Natural killer cell treated with Interleukin-12 subunit alpha and Interleukin-12 subunit beta and Interleukin-15 and Interleukin-18, amount 100 ng/mL, for 72 hours (primary cell): ENCODE data around the gene SYDE1. TPM values are rescaled to one million over a fixed set of nuclear protein-coding genes. Genes with fewer than 3 reads are reported as not detected.

ENCODE experiments used
- ATAC-seq, 2 donors: fragments of 150-1000 bp; cut with Tn5 transposase in 1 of 2; sonication (Bioruptor Pico), chemical (Tn5 transposase) in 1 of 2; 2 replicates each; pipeline ENCODE4 v1.10.0; 2021
- DNase-seq: peaks from one replicate; pipeline ENCODE4 v3.0.0; 2022; ENCODE audit warnings: low spot score
- H3K27ac Mint-ChIP-seq, 2 donors: 1 replicate in 1 of 2; 2 replicates in 1 of 2; pipeline ENCODE4 v1.8.0; 2022; ENCODE audit warnings: mixed read lengths in 2 of 2, mild to moderate bottlenecking in 1 of 2, moderate library complexity in 1 of 2
- H3K27me3 Mint-ChIP-seq, 2 donors: 1 replicate in 1 of 2; 2 replicates in 1 of 2; pipeline ENCODE4 v1.8.0; 2022; ENCODE audit warnings: mixed read lengths in 2 of 2
- H3K36me3 Mint-ChIP-seq: one replicate; pipeline ENCODE4 v1.8.0; 2022; ENCODE audit warnings: mixed read lengths
- H3K4me1 Mint-ChIP-seq, 2 donors: 1 replicate in 1 of 2; 2 replicates in 1 of 2; pipeline ENCODE4 v1.8.0; 2022; ENCODE audit warnings: low read depth in 2 of 2, mixed read lengths in 2 of 2, mild to moderate bottlenecking in 1 of 2
- H3K4me3 Mint-ChIP-seq: one replicate; pipeline ENCODE4 v1.8.0; 2022; ENCODE audit warnings: mixed read lengths
- H3K9me3 Mint-ChIP-seq: 2 replicates; pipeline ENCODE4 v1.8.0; 2022; ENCODE audit warnings: mixed read lengths
- total RNA-seq, 2 donors: library from RNA; stranded (reverse); gene quantifications; one replicate each; pipeline ENCODE4 v1.2.3, GENCODE V29; 2022

SYDE1 gene
- total RNA-seq, 2 donors from 2014 or later: not detected

DNA sequence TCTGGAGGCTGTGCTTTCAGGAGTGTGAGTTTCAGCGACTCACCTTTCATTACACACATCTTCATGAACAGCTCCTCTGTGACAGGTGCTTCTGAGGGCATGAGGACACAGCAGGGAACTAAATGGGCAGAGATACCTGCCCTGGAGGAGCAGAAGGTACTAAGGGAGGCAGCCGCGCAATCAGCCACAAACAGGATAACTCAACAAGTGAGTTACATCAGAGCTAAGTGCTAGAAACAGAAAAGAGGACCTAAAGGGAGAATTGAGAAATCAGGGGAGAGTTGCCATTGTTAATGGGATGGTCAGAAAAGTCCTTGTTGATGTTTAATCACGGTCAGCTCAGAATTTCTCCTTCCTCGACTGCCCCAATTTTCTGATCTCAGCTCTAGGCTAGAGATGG lies 42.5 kb downstream of the SYDE1 start:
- no peak overlapping the region for H3K27ac Mint-ChIP-seq
- H3K36me3 Mint-ChIP-seq: no peaks in the 10 kb centered on the region
- peaks cover 10 to 17% of the 10 kb centered on the region in 2 donors for H3K27me3 Mint-ChIP-seq
- ATAC-seq: no peak
- H3K9me3 Mint-ChIP-seq: no peaks in the 10 kb centered on the region
- peaks cover 0 to 3% of the 10 kb centered on the region in 2 donors for H3K4me1 Mint-ChIP-seq
- no peak overlapping the region for H3K4me3 Mint-ChIP-seq
- DNase-seq: no peak

DNA sequence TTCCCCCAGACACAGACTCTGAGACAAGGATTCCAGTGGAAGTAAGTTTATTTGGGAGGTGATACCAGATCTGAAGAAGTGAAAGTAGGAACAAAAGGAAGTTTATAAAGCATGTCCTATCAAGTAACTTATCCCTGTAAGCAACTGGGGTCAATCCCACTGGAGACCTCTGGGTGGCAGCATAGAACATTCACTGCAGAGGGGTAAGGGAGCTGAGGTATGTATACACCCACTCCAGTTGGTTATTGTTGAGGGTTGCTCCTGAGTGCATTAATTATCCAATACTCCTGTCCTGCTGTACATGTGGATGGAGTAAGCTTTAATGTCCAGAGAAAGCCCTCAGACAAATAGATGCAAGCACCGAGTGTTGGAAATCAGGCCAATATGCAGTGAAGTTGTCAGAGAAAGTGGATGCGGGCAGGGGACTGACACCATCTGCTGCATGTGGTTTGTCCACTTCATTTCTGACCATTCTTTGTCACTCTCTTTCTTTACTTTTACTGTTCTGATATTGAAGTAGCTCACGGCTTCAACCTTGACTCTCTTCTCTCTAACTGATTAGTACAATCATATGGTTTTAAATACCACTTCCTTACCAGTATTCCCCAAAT lies 46.9 kb downstream of the SYDE1 start:
- DNase-seq (no peak), ATAC-seq (peak in 1 of 2 donors; percentile 60)
- H3K27ac Mint-ChIP-seq: no peak overlapping the region
- H3K27me3 Mint-ChIP-seq: peaks cover 19 to 25% of the 10 kb centered on the region in 2 donors
- no peaks in the 10 kb centered on the region for H3K9me3 Mint-ChIP-seq
- H3K4me3 Mint-ChIP-seq: no peak overlapping the region
- H3K4me1 Mint-ChIP-seq: peaks cover 0 to 3% of the 10 kb centered on the region in 2 donors
- H3K36me3 Mint-ChIP-seq: no peaks in the 10 kb centered on the region

DNA sequence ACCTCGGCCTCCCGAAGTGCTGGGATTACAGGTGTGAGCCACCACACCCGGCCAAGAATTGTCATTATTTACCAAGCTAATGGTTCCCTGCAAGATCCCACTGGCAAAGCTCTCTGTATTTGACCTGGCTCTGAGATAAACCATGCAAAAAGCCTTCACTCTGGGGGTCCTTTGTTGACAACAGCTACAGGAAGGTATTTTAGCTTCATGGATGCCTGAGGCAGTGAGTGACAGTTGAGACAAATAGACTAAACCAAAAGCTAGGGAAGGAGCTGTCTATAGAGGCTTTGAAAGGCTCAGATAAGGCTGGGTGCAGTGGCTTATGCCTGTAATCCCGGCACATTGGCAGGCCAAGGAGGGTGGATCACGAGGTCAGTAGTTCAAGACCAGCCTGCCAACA lies 48.1 kb downstream of the SYDE1 start:
- Mint-ChIP-seq H3K27ac (no peak overlapping the region), H3K4me1 (peaks cover 0 to 3% of the 10 kb centered on the region in 2 donors), H3K27me3 (peaks cover 19 to 25% of the 10 kb centered on the region in 2 donors), H3K9me3 (no peaks in the 10 kb centered on the region), H3K36me3 (no peaks in the 10 kb centered on the region), H3K4me3 (no peak overlapping the region)
- DNase-seq: no peak
- no peak for ATAC-seq

DNA sequence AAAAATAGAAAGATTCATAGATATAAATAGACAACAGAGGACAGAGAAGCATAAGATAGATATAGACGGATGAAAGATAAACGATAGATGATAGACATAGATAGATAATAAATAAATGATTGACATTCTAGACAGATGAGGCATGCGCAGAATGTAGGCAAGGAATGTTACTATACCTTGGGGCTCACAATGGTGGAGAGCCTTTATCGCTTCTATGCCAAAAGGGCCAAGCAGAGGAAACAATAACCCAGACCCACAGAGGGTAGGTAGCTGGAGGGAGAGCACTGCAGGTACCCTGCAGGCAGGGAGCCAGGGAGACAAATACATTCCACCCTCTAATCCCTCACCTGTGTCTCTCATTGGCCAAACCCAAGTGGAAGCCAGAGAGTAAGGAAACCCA lies 49.2 kb downstream of the SYDE1 start:
- ATAC-seq (no peak), DNase-seq (no peak)
- Mint-ChIP-seq H3K4me1 (no peaks in the 10 kb centered on the region), H3K27ac (no peak overlapping the region), H3K27me3 (peaks cover 16 to 25% of the 10 kb centered on the region in 2 donors), H3K36me3 (no peaks in the 10 kb centered on the region), H3K4me3 (no peak overlapping the region), H3K9me3 (no peaks in the 10 kb centered on the region)

DNA sequence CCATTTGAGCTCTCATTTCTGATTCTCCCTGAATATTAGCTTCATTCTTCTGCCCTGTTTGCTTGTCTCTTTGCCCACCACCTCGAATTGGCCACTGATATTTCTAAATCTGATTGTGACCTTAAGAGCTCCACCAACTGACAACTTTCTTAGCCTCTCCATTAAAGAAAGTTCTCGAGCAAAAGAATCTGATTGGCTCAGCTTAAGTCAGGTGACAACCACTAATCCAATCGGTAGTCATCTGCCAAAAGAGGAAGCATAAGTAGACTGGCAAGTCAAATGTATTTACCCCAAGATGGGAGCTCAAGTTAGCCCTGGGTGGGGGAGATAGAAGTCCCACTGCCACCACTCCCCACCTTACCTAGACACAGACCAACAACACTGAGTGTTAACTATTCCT lies 52.0 kb downstream of the SYDE1 start:
- DNase-seq (no peak), ATAC-seq (no peak)
- H3K4me1 Mint-ChIP-seq: no peaks in the 10 kb centered on the region
- no peak overlapping the region for H3K27ac Mint-ChIP-seq
- H3K27me3 Mint-ChIP-seq: peaks cover 8 to 12% of the 10 kb centered on the region in 2 donors
- H3K9me3 Mint-ChIP-seq: no peaks in the 10 kb centered on the region
- no peaks in the 10 kb centered on the region for H3K36me3 Mint-ChIP-seq
- H3K4me3 Mint-ChIP-seq: no peak overlapping the region

DNA sequence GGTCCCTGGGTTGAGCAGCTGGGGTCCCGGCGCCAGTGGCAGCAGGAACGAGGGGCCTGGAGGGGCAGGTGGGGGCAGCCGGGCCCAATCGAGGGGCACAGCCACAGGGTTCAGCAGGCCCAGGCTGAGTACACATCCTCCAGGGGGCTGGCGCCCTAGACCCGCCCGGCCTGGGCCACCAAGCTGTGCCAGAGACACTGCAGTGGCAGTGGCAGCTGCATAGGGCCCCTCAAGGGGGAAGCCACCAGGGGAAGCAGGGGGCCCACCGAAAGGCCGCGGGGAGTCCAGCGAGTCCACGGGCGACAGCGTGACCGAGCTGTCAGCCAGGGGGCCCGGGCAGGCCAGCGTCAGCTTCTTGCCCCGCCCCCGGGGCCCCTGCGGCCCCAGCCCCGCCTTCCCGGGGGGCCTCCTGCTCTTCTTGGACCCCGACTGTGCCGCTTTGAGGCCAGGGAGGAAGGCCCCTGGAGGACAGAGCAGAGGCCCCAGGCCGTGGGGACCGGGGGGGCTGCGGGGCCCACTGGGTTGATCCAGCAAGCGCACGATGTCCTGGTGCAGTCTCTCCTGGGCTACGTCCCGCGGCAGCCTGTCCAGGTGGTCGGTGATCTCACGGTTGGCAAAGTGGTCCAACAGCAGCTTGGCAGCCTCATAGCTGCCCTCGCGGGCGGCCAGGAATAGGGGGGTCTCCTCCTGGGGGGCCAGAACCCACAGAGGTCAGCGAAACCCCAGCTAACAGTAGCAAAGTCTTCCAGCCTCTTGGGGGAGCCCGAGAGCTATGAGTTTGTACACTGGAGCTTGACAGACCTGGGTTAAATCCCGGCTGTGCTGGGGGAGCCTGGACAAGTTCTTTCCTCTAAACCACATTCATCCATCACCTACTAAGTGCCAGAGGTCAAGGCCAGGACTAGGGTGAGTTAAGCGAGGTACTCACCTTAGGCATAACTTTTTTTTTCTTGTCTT lies 54.1 kb downstream of the SYDE1 start:
- no peak overlapping the region for H3K4me3 Mint-ChIP-seq
- ATAC-seq: no peak
- H3K9me3 Mint-ChIP-seq: no peaks in the 10 kb centered on the region

More for the DNA sequence above, 54.1 kb downstream of the SYDE1 start:
- Mint-ChIP-seq H3K4me1 (no peaks in the 10 kb centered on the region), H3K36me3 (no peaks in the 10 kb centered on the region), H3K27ac (no peak overlapping the region), H3K27me3 (peaks cover 4 to 6% of the 10 kb centered on the region in 2 donors)
- DNase-seq: no peak

Other genes with a start within 250 kb of the SYDE1 start
- gene OR7A17, start 221.3 kb upstream of the SYDE1 start, total RNA-seq: not detected
- gene OR7C2, start 165.9 kb upstream of the SYDE1 start, total RNA-seq: not detected
- not detected for gene SLC1A6, start 127.5 kb upstream of the SYDE1 start, total RNA-seq
- not detected for gene CASP14, start 57.9 kb upstream of the SYDE1 start, total RNA-seq
- not detected for gene OR1I1, start 25.2 kb upstream of the SYDE1 start, total RNA-seq
- not detected for gene NOTCH3, start 93.6 kb downstream of the SYDE1 start, total RNA-seq
- gene EPHX3, start 125.0 kb downstream of the SYDE1 start, total RNA-seq: 1 to 10 TPM in 1 of 2 donors, under 1 TPM in 1; 0.81 to 1.0 TPM
- 100 to 1,000 TPM; 111 to 161 TPM for gene BRD4, start 225.1 kb downstream of the SYDE1 start, total RNA-seq